OCI-LY1 (cell line): ENCODE results near the gene SLC25A1.

Experiments used
- H2AFZ ChIP-seq: fragments of 200-600 bp; sonication (generic), shearing (Covaris generic); 2 replicates; pipeline ENCODE4 v1.6.0; 2014; ENCODE audit warnings: antibody characterized with exemption, mild to moderate bottlenecking, low read length
- H3F3A ChIP-seq: fragments of 200-600 bp; sonication (generic), shearing (Covaris generic); 2 replicates; pipeline ENCODE4 v1.6.0; 2014; ENCODE audit warnings: mild to moderate bottlenecking, antibody characterized with exemption, low read length, moderate library complexity; ENCODE audit not compliant: insufficient read depth
- H3K27ac ChIP-seq: fragments of 200-600 bp; sonication (generic); 2 replicates; pipeline ENCODE4 v1.5.1; 2014; ENCODE audit warnings: low read length, mixed run types, mild to moderate bottlenecking, low read depth; ENCODE audit not compliant: poor library complexity, severe bottlenecking
- H3K27me3 ChIP-seq: fragments of 200-600 bp; sonication (generic); 2 replicates; pipeline ENCODE4 v1.6.0; 2014; ENCODE audit warnings: antibody characterized with exemption, mild to moderate bottlenecking, low read length, moderate library complexity; ENCODE audit not compliant: insufficient read depth
- H3K36me3 ChIP-seq: fragments of 200-600 bp; sonication (generic); 2 replicates; pipeline ENCODE4 v1.6.1; 2014; ENCODE audit warnings: mild to moderate bottlenecking, antibody characterized with exemption, low read length, moderate library complexity, mixed read lengths; ENCODE audit not compliant: insufficient read depth
- H3K4me1 ChIP-seq: fragments of 200-600 bp; sonication (generic); 2 replicates; pipeline ENCODE4 v1.5.1; 2014; ENCODE audit warnings: mild to moderate bottlenecking, low read length, moderate library complexity; ENCODE audit not compliant: insufficient read depth, severe bottlenecking
- H3K4me2 ChIP-seq: fragments of 200-600 bp; sonication (generic), shearing (Covaris generic); 2 replicates; pipeline ENCODE4 v1.6.1; 2014; ENCODE audit warnings: low read length
- H3K4me3 ChIP-seq: fragments of 200-600 bp; sonication (generic); 2 replicates; pipeline ENCODE4 v1.5.1; 2014; ENCODE audit warnings: low read length, low read depth, mild to moderate bottlenecking, mixed read lengths; ENCODE audit not compliant: poor library complexity, severe bottlenecking
- H3K79me2 ChIP-seq: fragments of 200-600 bp; shearing (Covaris generic); 2 replicates; pipeline ENCODE4 v1.6.1; 2016; ENCODE audit warnings: mixed run types, low read length, mixed read lengths; ENCODE audit not compliant: insufficient read depth
- H3K9ac ChIP-seq: fragments of 200-600 bp; sonication (generic), shearing (Covaris generic); 2 replicates; pipeline ENCODE4 v1.6.1; 2014; ENCODE audit warnings: mild to moderate bottlenecking, low read length, mixed read lengths
- H3K9me2 ChIP-seq: fragments of 200-600 bp; sonication (generic), shearing (Covaris generic); 2 replicates; pipeline ENCODE4 v1.6.1; 2014; ENCODE audit warnings: low read depth, mild to moderate bottlenecking, low read length, mixed read lengths
- H3K9me3 ChIP-seq: fragments of 200-600 bp; shearing (Covaris generic); 2 replicates; pipeline ENCODE4 v1.6.1; 2014; ENCODE audit warnings: low read length, mixed read lengths
- H4K20me1 ChIP-seq: fragments of 200-600 bp; sonication (generic), shearing (Covaris generic); 2 replicates; pipeline ENCODE4 v1.6.0; 2016; ENCODE audit warnings: mild to moderate bottlenecking, low read length; ENCODE audit not compliant: insufficient read depth
- CTCF ChIP-seq: fragments of 200-600 bp; sonication (generic), shearing (Covaris generic); IDR thresholded peaks from 2 replicates; pipeline ENCODE4 v1.5.1; 2017; ENCODE audit warnings: mild to moderate bottlenecking, antibody characterized with exemption, low read length, moderate library complexity, mixed read lengths
- EZH2 ChIP-seq: fragments of 200-600 bp; sonication (generic), shearing (Covaris generic); IDR thresholded peaks from 2 replicates; pipeline ENCODE4 v1.8.0; 2017; ENCODE audit warnings: borderline replicate concordance, mixed run types, mild to moderate bottlenecking, antibody characterized with exemption, low read length, moderate library complexity, mixed read lengths

SLC25A1 gene

DNA sequence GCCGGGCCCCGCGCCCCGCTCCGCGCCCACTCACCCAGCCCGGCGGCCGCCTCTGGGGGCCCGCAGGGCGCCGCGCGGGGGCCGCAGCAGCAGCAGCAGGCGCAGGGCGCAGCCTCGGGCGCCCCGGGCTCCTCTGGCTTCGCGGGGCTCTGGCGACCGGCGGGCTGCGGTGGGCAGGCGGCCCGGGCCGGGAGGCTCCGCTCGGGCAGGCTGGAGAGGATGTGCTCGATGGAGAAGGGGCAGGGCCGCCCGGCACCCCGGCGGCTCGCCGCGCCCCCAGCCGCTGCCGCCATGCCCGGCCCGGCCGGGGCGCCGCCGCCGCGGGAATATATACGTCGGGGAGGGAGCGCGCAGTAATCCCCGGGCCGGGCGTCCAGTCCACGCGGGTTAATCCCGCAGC is 28.5 kb downstream of the SLC25A1 start, which contains the start of gene GSC2:
GSC2 (minus strand) TSS at position 302 of the 400 bp plus-strand sequence; CDS start at position 293, 9 bp downstream.
- no peaks in the 10 kb centered on the region for H4K20me1 ChIP-seq
- H3K4me2 ChIP-seq, result no peak within 1 kb of the TSS
- H3K36me3 ChIP-seq, result no peaks in the 10 kb centered on the region
- H3K4me3 ChIP-seq, result no peak within 1 kb of the TSS
- peaks cover 1% of the 10 kb centered on the region for H3K4me1 ChIP-seq
- H3K9ac ChIP-seq, result no peak within 1 kb of the TSS
- no peaks in the 10 kb centered on the region for H3K9me3 ChIP-seq
- H3K79me2 ChIP-seq, result no peaks in the 10 kb centered on the region
- H2AFZ ChIP-seq, result no peak within 1 kb of the TSS
- TF ChIP-seq CTCF (no peak), EZH2 (no peak)
- H3K27ac ChIP-seq, result no peak within 1 kb of the TSS
- H3F3A ChIP-seq, result no peaks in the 10 kb centered on the region
- H3K9me2 ChIP-seq, result no peaks in the 10 kb centered on the region
- H3K27me3 ChIP-seq, result no peaks in the 10 kb centered on the region

GRCh38 chr22:19149047-19149883 is 29.3 kb downstream of the SLC25A1 start:
- Histone ChIP-seq H3K4me2 (no peak overlapping the region), H3K4me1 (peaks cover 4% of the 10 kb centered on the region), H3K27me3 (no peaks in the 10 kb centered on the region), H3K9me2 (no peaks in the 10 kb centered on the region), H3K27ac (no peak overlapping the region), H2AFZ (no peak overlapping the region), H3K9me3 (no peaks in the 10 kb centered on the region), H3K4me3 (no peak overlapping the region), H3F3A (no peaks in the 10 kb centered on the region), H3K36me3 (no peaks in the 10 kb centered on the region), H3K79me2 (no peaks in the 10 kb centered on the region), H3K9ac (no peak overlapping the region), H4K20me1 (no peaks in the 10 kb centered on the region)
- TF ChIP-seq EZH2 (no peak), CTCF (no peak)

DNA sequence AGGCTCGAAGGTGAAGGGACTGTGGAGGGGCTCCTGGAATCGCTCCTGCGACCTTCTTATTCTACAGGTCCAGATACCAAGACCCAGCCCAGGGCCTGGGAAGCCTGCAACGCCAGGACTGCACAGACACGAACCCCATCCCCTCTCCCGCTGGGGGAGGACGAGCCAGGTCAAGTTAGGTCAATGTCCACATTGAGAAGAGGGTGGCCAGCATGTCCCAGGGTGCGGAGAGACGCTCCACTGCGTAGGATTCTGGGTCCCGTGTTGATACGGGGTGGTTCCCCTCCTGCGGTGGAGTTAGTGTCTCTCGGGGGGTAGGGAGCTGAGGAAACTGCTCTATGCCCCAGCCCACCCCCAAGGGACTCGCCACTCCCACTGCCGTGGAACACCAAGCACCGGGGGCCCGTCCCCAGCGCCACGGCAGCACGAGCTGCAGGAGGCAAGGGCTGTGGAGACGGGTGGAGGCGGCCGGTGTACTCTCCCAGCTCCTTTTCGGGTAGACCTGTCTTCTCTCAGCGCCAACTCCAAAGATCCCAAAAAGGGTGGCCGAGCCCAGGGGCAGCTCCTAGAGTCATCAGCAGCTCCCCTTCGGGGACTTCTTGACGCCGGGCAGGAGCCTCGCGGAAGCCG is 30.0 kb downstream of the SLC25A1 start:
- Histone ChIP-seq H3K27me3 (no peaks in the 10 kb centered on the region), H3F3A (no peaks in the 10 kb centered on the region), H3K36me3 (no peaks in the 10 kb centered on the region), H3K4me3 (no peak overlapping the region), H3K9me2 (no peaks in the 10 kb centered on the region), H3K4me1 (peaks cover 8% of the 10 kb centered on the region), H3K27ac (no peak overlapping the region), H3K9ac (no peak overlapping the region), H3K4me2 (no peak overlapping the region), H2AFZ (no peak overlapping the region), H4K20me1 (no peaks in the 10 kb centered on the region), H3K79me2 (0 out of 2 replicates have a peak, but pooled peaks cover 5% of the 10 kb centered on the region), H3K9me3 (no peaks in the 10 kb centered on the region)
- TF ChIP-seq EZH2 (no peak), CTCF (no peak)
